Measurements from ENCODE around the gene WFDC5.
"Not testable (repeated sequence)": the region's sequence is repeated elsewhere in the genome, so short reads cannot be mapped to it uniquely, and the experiment has no call there.

Gene WFDC5

GRCh38 chr20:45088247-45088646 is 26.7 kb downstream of the WFDC5 start:
- DNase-seq (ENCODE audit: low read depth in 2 of 2): no peak

- DNase-seq (ENCODE audit: low read depth in 2 of 2): no peak
Observed at GRCh38 chr20:45087814-45088213, 27.2 kb downstream of the WFDC5 start.

- DNase-seq (ENCODE audit: low read depth in 2 of 2): no peak
Observed at GRCh38 chr20:45087097-45087790, 27.7 kb downstream of the WFDC5 start.

- DNase-seq (ENCODE audit: low read depth in 2 of 2): no peak
Observed at GRCh38 chr20:45085867-45086266, 29.1 kb downstream of the WFDC5 start.

GRCh38 chr20:45085289-45085688 is 29.7 kb downstream of the WFDC5 start:
- DNase-seq (ENCODE audit: low read depth in 2 of 2): no peak

- no peak for DNase-seq (ENCODE audit: low read depth in 2 of 2)
Observed at GRCh38 chr20:45083127-45083526, 31.8 kb downstream of the WFDC5 start.

GRCh38 chr20:45082468-45082867 is 32.5 kb downstream of the WFDC5 start:
- no peak for DNase-seq (ENCODE audit: low read depth in 2 of 2)

GRCh38 chr20:45080867-45081624 is 33.9 kb downstream of the WFDC5 start:
- DNase-seq (ENCODE audit: low read depth in 2 of 2): no peak

GRCh38 chr20:45077559-45077958 is 37.4 kb downstream of the WFDC5 start:
- no peak for DNase-seq (ENCODE audit: low read depth in 2 of 2)

- no peak for DNase-seq (ENCODE audit: low read depth in 2 of 2)
Observed at GRCh38 chr20:45073221-45073620, 41.8 kb downstream of the WFDC5 start.

- DNase-seq (ENCODE audit: low read depth in 2 of 2): no peak
Observed at GRCh38 chr20:45072066-45072465, 42.9 kb downstream of the WFDC5 start.

GRCh38 chr20:45070932-45071632 is 43.9 kb downstream of the WFDC5 start:
- DNase-seq (ENCODE audit: low read depth in 2 of 2): no peak

GRCh38 chr20:45069261-45069660 is 45.7 kb downstream of the WFDC5 start:
- DNase-seq (ENCODE audit: low read depth in 2 of 2): no peak

- no peak for DNase-seq (ENCODE audit: low read depth in 2 of 2)
Observed at GRCh38 chr20:45067558-45067957, 47.4 kb downstream of the WFDC5 start.

- no peak for DNase-seq (ENCODE audit: low read depth in 2 of 2)
Observed at GRCh38 chr20:45067087-45067486, 47.9 kb downstream of the WFDC5 start.

GRCh38 chr20:45066372-45066771 is 48.6 kb downstream of the WFDC5 start:
- no peak for DNase-seq (ENCODE audit: low read depth in 2 of 2)

GRCh38 chr20:45064812-45065211 is 50.2 kb downstream of the WFDC5 start:
- no peak for DNase-seq (ENCODE audit: low read depth in 2 of 2)

- DNase-seq (ENCODE audit: low read depth in 2 of 2): not testable (repeated sequence)
Observed at GRCh38 chr20:45063107-45063506, 51.9 kb downstream of the WFDC5 start.

GRCh38 chr20:45061244-45061643 is 53.7 kb downstream of the WFDC5 start:
- DNase-seq (ENCODE audit: low read depth in 2 of 2): no peak

GRCh38 chr20:45060294-45060693 is 54.7 kb downstream of the WFDC5 start:
- DNase-seq (ENCODE audit: low read depth in 2 of 2): no peak

Data from activated CD8-positive, alpha-beta memory T cell treated with anti-CD3 and anti-CD28 coated beads for 4 hours (primary cell).